Activated naive CD8-positive, alpha-beta T cell treated with anti-CD3 and anti-CD28 coated beads, Interleukin-2, amount 50 U/mL, for 24 hours (primary cell): ENCODE results near the gene BRPF3.
"Not testable (repeated sequence)": the region's sequence is repeated elsewhere in the genome, so short reads cannot be mapped to it uniquely, and the experiment has no call there.

ENCODE experiments used
- ATAC-seq: fragments of 150-1000 bp; cut with Tn5 transposase; one replicate; pipeline ENCODE4 v1.10.0; 2021
- DNase-seq: peaks from one replicate; pipeline ENCODE4 v3.0.0; 2021
- H3K27ac Mint-ChIP-seq: one replicate; pipeline ENCODE4 v1.8.0; 2021; ENCODE audit warnings: mild to moderate bottlenecking, mixed read lengths
- H3K27me3 Mint-ChIP-seq: one replicate; pipeline ENCODE4 v1.8.0; 2021; ENCODE audit warnings: mixed read lengths
- H3K36me3 Mint-ChIP-seq: one replicate; pipeline ENCODE4 v1.8.0; 2021; ENCODE audit warnings: low read depth, mixed read lengths
- H3K4me1 Mint-ChIP-seq: one replicate; pipeline ENCODE4 v1.8.0; 2021; ENCODE audit warnings: mixed read lengths
- H3K4me3 Mint-ChIP-seq: one replicate; pipeline ENCODE4 v1.8.0; 2021; ENCODE audit warnings: mild to moderate bottlenecking, moderate library complexity, mixed read lengths
- H3K9me3 Mint-ChIP-seq: one replicate; pipeline ENCODE4 v1.8.0; 2021; ENCODE audit warnings: mixed read lengths

Gene BRPF3

GRCh38 chr6:36210886-36211595, 14.5 kb downstream of the BRPF3 start:
- Mint-ChIP-seq H3K27me3 (no peaks in the 10 kb centered on the region), H3K4me1 (no peaks in the 10 kb centered on the region), H3K36me3 (peaks cover 47% of the 10 kb centered on the region), H3K4me3 (no peak overlapping the region), H3K27ac (no peak overlapping the region), H3K9me3 (no peaks in the 10 kb centered on the region)
- no peak for ATAC-seq
- DNase-seq, result no peak

GRCh38 chr6:36216559-36216958, 20.0 kb downstream of the BRPF3 start:
- H3K4me1 Mint-ChIP-seq, result no peaks in the 10 kb centered on the region
- H3K9me3 Mint-ChIP-seq, result no peaks in the 10 kb centered on the region
- H3K27ac Mint-ChIP-seq, result no peak overlapping the region
- no peak for DNase-seq
- peaks cover 31% of the 10 kb centered on the region for H3K36me3 Mint-ChIP-seq
- no peak overlapping the region for H3K4me3 Mint-ChIP-seq
- no peak for ATAC-seq
- no peaks in the 10 kb centered on the region for H3K27me3 Mint-ChIP-seq

DNA sequence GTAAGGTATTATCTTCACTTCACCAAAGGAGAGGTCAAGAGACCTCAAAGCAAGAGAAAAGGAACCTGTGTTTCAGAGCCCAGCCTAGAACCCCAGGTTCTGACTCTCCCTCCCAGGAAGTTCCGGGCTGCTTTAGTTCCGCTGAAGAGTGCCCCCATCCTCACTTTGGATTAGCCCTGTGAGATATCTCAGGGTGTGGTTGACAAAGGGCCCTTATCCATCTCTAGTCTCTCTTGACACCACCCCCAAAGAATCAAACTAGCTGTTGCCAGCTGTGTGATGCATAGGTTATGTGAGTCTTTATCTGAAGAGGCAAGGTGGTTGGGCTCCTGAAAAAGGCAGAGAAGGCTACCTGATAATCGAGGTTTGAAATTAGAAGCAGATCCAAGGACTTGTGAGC, 20.6 kb downstream of the BRPF3 start:
- no peak overlapping the region for H3K27ac Mint-ChIP-seq
- ATAC-seq, result no peak
- H3K4me3 Mint-ChIP-seq, result no peak overlapping the region
- no peaks in the 10 kb centered on the region for H3K4me1 Mint-ChIP-seq
- H3K27me3 Mint-ChIP-seq, result no peaks in the 10 kb centered on the region
- no peak for DNase-seq
- H3K36me3 Mint-ChIP-seq, result peaks cover 31% of the 10 kb centered on the region
- H3K9me3 Mint-ChIP-seq, result no peaks in the 10 kb centered on the region

DNA sequence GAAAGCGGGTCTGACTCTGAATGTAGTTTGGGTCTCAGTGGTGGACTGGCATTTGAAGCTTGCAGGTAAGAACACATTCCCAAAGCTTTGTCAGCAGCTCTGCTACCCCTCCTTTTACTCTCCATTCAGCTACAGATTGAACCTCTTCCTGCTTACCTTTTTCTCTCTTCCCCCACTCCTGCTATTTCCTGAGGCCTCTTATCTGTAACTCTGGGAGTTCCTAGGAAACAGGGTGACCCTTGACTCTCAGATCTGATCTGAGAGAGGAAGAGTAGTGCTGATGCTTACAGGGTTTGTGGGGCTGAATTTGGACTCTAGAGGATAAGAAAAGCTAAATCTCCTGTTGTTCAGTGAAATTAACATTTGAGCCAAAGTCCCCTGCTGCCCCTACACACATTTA, 21.4 kb downstream of the BRPF3 start:
- Mint-ChIP-seq H3K27ac (peak overlapping the region; percentile 57), H3K9me3 (no peaks in the 10 kb centered on the region), H3K4me3 (no peak overlapping the region), H3K36me3 (peaks cover 35% of the 10 kb centered on the region), H3K27me3 (no peaks in the 10 kb centered on the region), H3K4me1 (no peaks in the 10 kb centered on the region)
- ATAC-seq, result no peak
- DNase-seq, result no peak

- peaks cover 36% of the 10 kb centered on the region for H3K36me3 Mint-ChIP-seq
- not testable (repeated sequence) for DNase-seq, H3K27ac Mint-ChIP-seq, ATAC-seq, H3K4me3 Mint-ChIP-seq, H3K4me1 Mint-ChIP-seq, H3K9me3 Mint-ChIP-seq, H3K27me3 Mint-ChIP-seq
These were observed 22.0 kb downstream of the BRPF3 start for GRCh38 chr6:36218516-36218915.

DNA sequence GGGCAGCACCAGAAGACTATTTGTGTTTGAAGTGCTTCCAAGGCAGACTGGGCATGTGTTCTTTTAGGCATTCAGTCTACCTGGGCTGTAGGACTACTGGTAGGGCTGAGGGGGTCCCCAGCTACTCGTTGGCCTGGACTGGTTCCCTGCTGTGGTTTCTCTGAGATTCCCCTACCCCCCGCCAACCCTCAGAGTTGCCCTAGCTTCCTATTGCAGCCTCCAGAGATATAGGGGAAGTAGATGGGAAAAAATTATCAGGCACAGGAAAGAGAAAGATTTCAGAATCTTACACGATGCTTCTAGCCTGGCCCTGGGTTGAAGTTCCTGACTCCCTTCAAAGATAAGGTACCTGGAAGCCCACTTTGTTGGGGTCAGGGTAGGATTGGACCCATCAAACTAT, 22.5 kb downstream of the BRPF3 start:
- Mint-ChIP-seq H3K9me3 (no peaks in the 10 kb centered on the region), H3K4me3 (no peak overlapping the region), H3K27me3 (no peaks in the 10 kb centered on the region), H3K27ac (no peak overlapping the region), H3K4me1 (no peaks in the 10 kb centered on the region), H3K36me3 (peaks cover 32% of the 10 kb centered on the region)
- DNase-seq, result no peak
- ATAC-seq, result no peak

DNA sequence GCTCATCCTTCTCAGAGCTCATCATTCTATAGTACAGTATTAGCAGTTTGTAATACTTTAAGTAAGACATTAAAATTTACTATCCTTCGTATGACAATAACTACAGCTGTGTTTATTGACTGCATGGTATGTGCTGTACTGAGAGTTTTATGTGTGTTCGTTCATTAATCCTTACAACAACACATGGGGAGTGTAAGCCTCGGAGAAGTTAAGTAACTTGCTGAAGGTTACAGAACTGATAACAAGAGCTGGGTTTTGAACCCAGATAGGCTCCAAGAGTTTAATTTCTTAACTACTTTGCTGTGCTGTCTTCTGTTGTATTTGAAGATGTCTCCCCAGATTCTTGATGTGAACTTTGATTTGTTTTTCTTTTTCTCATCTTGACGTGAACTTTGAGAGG, 23.7 kb downstream of the BRPF3 start:
- DNase-seq, result no peak
- Mint-ChIP-seq H3K4me3 (no peak overlapping the region), H3K4me1 (no peaks in the 10 kb centered on the region), H3K9me3 (no peaks in the 10 kb centered on the region), H3K36me3 (peaks cover 29% of the 10 kb centered on the region), H3K27me3 (no peaks in the 10 kb centered on the region), H3K27ac (no peak overlapping the region)
- no peak for ATAC-seq

GRCh38 chr6:36221674-36222073, 25.1 kb downstream of the BRPF3 start:
- H3K4me3 Mint-ChIP-seq, result no peak overlapping the region
- H3K27me3 Mint-ChIP-seq, result no peaks in the 10 kb centered on the region
- DNase-seq (no peak), ATAC-seq (no peak)
- no peaks in the 10 kb centered on the region for H3K9me3 Mint-ChIP-seq
- H3K27ac Mint-ChIP-seq, result no peak overlapping the region
- H3K4me1 Mint-ChIP-seq, result no peaks in the 10 kb centered on the region
- H3K36me3 Mint-ChIP-seq, result peaks cover 24% of the 10 kb centered on the region

DNA sequence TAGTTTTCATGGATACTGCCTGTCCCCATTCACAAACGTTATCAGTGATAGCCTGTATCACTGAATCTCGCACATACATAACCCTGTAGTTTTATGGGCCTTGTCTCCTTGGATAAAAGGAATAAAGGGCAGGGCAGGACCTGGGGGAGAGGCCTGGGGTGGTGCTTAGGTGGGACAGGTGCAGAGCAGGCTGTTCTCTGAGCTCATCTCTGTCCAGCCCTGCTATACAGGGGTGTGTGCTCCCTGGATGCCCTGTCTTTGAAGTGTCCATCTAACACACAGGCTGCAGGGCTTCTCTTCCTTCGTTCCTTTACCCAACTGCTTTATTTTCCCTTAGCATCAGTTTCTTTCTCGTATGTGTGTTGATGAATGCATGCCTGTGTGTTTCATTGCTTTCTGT, 26.4 kb downstream of the BRPF3 start:
- DNase-seq (no peak), ATAC-seq (no peak)
- no peaks in the 10 kb centered on the region for H3K27me3 Mint-ChIP-seq
- H3K4me3 Mint-ChIP-seq, result no peak overlapping the region
- H3K36me3 Mint-ChIP-seq, result peaks cover 24% of the 10 kb centered on the region
- no peaks in the 10 kb centered on the region for H3K9me3 Mint-ChIP-seq
- H3K27ac Mint-ChIP-seq, result no peak overlapping the region
- no peaks in the 10 kb centered on the region for H3K4me1 Mint-ChIP-seq

DNA sequence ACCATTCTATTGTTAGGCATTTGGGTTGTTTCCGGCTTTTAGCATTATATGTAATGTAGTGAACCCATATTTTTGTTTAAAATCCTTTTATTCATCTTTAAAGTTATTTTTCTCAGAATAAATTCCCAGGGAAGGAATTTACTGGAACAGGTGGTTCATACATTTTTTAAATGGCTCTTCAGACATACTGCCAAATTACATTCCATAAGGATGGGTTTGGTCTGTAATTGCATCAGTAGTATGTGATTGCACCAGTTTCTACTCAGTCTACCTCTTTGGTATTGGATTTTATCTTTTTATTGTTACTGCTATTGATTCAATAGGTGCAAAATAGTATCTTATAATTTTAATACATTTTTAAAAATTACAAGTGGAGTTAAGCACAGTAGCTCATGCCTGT, 27.2 kb downstream of the BRPF3 start:
- H3K36me3 Mint-ChIP-seq, result peaks cover 23% of the 10 kb centered on the region
- H3K4me1 Mint-ChIP-seq, result no peaks in the 10 kb centered on the region
- DNase-seq (no peak), ATAC-seq (no peak)
- H3K9me3 Mint-ChIP-seq, result no peaks in the 10 kb centered on the region
- no peaks in the 10 kb centered on the region for H3K27me3 Mint-ChIP-seq
- H3K27ac Mint-ChIP-seq, result no peak overlapping the region
- H3K4me3 Mint-ChIP-seq, result no peak overlapping the region

DNA sequence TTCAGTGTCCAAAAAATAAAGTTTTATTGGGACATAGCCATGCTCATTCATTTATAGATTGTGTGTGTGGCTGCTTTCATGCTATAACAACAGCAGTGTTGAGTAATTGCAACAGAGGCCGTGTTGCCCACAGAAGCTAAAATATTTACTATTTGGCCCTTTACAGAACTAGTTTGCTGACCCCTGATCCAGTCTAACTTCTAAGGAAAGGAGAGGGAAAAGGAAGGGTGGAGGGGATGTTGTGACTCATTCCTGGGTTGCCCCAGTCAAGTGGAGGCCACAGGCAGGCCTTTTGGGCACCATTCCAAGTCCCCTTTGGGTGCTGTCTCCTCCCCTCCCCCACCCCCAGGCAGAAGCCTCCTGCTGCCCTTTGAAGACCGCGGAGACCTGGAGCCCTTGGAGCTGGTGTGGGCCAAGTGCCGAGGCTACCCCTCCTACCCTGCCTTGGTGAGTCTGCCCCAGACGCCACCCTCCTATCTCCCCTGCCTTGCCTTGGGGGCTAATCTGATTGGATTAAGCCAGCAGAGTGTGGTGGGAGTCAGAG, 28.4 kb downstream of the BRPF3 start:
- no peak for DNase-seq
- Mint-ChIP-seq H3K36me3 (peaks cover 22% of the 10 kb centered on the region), H3K9me3 (no peaks in the 10 kb centered on the region)

DNA sequence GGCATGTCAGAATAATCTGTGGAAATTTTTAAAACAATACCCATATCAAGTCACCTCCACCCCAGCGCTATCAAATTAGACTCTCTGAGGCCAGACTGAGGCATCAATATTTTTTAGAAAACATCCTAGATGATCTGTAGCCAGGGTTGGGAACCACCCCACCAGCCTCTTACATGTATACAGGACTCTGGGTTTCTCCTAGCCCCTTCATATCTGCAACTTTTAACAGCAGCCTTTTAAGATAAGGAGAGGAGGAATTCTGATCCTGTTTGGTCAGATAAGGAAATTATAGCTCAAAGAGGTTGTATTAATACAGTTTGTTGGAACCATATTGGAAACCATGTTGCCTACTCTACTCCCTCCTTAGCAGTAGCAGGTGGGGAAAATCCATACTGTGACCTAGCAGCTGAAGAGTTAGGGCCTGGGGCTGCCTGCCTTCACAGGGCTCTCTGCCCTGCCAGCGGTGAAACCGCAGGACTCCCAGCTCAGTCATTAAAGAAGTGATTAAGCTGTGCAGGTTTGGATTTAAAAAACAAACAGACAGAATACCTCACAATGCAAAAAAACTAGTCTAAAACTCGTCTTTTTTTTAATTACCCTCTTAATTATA, 30.0 kb downstream of the BRPF3 start:
- ATAC-seq (no peak), DNase-seq (no peak)
- Mint-ChIP-seq H3K4me1 (no peaks in the 10 kb centered on the region), H3K36me3 (peaks cover 33% of the 10 kb centered on the region), H3K27me3 (no peaks in the 10 kb centered on the region), H3K4me3 (no peak overlapping the region), H3K9me3 (no peaks in the 10 kb centered on the region), H3K27ac (no peak overlapping the region)

More for the DNA sequence above, 28.4 kb downstream of the BRPF3 start:
- no peak overlapping the region for H3K4me3 Mint-ChIP-seq
- H3K27ac Mint-ChIP-seq, result no peak overlapping the region
- no peak for ATAC-seq
- no peaks in the 10 kb centered on the region for H3K27me3 Mint-ChIP-seq
- H3K4me1 Mint-ChIP-seq, result no peaks in the 10 kb centered on the region

DNA sequence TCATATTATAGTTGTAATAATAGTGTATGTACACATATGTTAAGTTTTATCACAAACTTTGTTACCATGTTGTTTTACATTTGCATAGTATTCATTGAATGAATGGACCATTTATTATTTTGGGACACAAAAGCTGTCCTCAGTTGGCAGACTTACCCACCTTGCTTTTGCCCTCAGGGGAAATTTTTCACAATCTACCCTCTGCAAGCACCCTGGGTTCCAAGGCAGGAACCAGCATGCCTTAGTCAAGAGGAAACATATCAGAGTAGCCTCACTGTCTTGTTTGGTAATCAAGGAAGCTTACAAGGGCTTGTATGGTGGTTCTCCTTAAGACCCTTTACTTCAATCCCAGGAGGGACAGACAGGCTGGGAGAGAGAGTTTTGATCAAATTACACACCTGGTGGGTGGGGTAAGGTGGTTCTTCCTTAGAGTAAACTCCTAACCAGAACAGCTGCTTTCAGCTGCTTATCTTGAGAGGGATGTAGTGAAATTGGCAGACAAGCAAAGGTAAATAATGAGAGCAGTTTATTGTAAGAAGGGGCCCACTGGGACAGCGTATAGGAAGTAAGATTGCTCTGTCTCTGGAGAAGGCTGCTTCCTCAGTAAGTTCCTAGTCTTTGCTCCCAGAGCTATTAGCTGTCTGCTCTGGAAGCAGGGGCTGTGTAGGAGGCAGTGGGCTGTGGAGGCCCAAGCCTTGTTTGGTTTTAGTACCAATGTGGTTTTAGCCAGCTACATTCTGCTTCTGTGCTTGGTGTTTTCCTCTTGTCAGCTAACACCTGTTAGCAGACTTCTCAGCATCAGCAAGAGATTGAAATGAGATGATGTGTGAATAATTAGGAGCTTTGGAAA, 31.1 kb downstream of the BRPF3 start:
- H3K4me3 Mint-ChIP-seq, result no peak overlapping the region
- no peaks in the 10 kb centered on the region for H3K4me1 Mint-ChIP-seq
- H3K36me3 Mint-ChIP-seq, result peaks cover 30% of the 10 kb centered on the region
- ATAC-seq, result no peak
- H3K27ac Mint-ChIP-seq, result no peak overlapping the region
- no peaks in the 10 kb centered on the region for H3K9me3 Mint-ChIP-seq
- no peak for DNase-seq
- no peaks in the 10 kb centered on the region for H3K27me3 Mint-ChIP-seq

DNA sequence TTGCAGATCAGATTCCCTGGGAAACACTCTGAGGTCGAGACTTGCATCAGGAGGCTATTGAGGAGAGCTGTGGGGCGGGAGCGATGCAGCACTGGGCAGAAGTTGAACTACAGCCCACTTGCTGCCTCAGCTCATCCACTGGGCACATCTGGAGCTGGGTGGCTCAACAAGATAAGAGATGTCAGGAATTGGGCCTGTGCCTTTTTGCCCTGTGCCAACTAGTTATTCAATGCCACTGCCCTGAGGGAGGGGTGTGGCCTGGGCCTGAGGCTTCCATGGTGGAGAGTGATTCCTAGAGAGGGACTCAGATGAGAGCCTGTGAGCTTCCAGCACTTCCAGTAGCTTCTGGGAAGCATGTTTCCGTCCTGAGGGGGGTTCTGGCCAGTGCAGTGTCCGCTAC, 32.7 kb downstream of the BRPF3 start:
- Mint-ChIP-seq H3K4me3 (no peak overlapping the region), H3K27me3 (no peaks in the 10 kb centered on the region), H3K4me1 (no peaks in the 10 kb centered on the region), H3K36me3 (peaks cover 22% of the 10 kb centered on the region), H3K27ac (no peak overlapping the region), H3K9me3 (no peaks in the 10 kb centered on the region)
- no peak for ATAC-seq
- DNase-seq, result no peak

DNA sequence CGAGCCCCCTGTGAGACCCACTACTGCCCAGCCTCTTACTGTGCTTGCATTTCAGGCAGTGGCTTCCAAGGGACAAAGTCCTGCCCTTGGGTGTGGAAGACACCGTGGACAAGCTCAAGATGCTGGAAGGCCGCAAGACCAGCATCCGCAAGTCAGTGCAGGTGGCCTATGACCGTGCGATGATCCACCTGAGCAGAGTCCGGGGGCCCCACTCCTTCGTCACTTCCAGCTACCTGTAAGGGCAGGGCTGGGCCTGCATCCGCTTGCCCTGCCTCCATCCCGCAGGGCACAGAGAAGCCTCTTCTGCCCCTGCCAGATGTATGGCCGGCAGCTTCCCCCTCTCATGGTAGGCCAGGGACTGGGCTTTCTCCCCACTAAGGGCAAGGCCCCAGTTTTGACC, 33.8 kb downstream of the BRPF3 start:
- Mint-ChIP-seq H3K9me3 (no peaks in the 10 kb centered on the region), H3K36me3 (peaks cover 19% of the 10 kb centered on the region), H3K27me3 (no peaks in the 10 kb centered on the region), H3K4me1 (no peaks in the 10 kb centered on the region), H3K27ac (no peak overlapping the region), H3K4me3 (no peak overlapping the region)
- DNase-seq (no peak), ATAC-seq (no peak)
